RWPE1 (cell line): ENCODE measurements around the gene SHISA6.

Experiments used
- CTCF ChIA-PET: fragments of 350-600 bp; sonication (Branson Sonifier 250); formaldehyde crosslinking; extraction: SDS; loops from one replicate; lab custom pipeline; 2021; lab: Yijun Ruan, JAX
- POLR2A ChIA-PET: fragments of 400-600 bp; formaldehyde crosslinking; extraction: SDS; loops from one replicate; lab custom pipeline; 2020; ENCODE audit warnings: antibody characterized with exemption; ENCODE audit not compliant: low non-redundant PET; lab: Yijun Ruan, JAX
- DNase-seq: peaks from one replicate; pipeline ENCODE4 v3.0.0; 2012; ENCODE audit warnings: low spot score
- H3K27ac ChIP-seq: fragments of 450-650 bp; 2 replicates; pipeline ENCODE4 v1.5.1; 2017
- TF ChIP-seq, protein P1 (sequence below): fragments of 450-650 bp; conservative IDR thresholded peaks from 2 replicates; pipeline ENCODE4 v1.5.1; 2017; ENCODE audit warnings: low read depth, mild to moderate bottlenecking

Gene SHISA6

DNA sequence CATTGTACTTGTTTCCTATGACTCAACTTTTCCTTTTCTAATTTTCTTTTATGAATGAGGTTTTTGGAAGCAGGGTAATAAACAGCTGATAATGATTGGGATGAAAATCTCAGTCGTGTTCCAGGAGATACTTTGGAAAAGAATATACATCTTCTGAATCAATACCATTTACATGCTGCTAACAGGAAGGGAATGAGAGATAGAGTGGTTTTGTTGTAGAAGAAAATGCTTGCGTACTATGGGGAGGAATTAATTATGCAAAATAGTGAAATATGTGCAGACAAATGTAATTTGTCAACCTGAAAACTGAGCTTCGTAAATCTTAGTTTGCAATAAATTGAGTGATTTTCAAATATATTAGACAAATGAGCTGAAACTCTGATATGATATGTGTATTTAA lies 24.0 kb upstream of the SHISA6 start:
- ChIA-PET POLR2A (no interaction called here), CTCF (no interaction called here)
- no peak overlapping the region for H3K27ac ChIP-seq
- DNase-seq, result no peak
- TF ChIP-seq, protein P1, sequence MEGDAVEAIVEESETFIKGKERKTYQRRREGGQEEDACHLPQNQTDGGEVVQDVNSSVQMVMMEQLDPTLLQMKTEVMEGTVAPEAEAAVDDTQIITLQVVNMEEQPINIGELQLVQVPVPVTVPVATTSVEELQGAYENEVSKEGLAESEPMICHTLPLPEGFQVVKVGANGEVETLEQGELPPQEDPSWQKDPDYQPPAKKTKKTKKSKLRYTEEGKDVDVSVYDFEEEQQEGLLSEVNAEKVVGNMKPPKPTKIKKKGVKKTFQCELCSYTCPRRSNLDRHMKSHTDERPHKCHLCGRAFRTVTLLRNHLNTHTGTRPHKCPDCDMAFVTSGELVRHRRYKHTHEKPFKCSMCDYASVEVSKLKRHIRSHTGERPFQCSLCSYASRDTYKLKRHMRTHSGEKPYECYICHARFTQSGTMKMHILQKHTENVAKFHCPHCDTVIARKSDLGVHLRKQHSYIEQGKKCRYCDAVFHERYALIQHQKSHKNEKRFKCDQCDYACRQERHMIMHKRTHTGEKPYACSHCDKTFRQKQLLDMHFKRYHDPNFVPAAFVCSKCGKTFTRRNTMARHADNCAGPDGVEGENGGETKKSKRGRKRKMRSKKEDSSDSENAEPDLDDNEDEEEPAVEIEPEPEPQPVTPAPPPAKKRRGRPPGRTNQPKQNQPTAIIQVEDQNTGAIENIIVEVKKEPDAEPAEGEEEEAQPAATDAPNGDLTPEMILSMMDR, result no peak

- DNase-seq, result no peak
- TF ChIP-seq, protein P1, result no peak
- ChIA-PET POLR2A (no interaction called here), CTCF (no interaction called here)
- no peak overlapping the region for H3K27ac ChIP-seq
Observed at GRCh38 chr17:11221196-11221595, 19.8 kb upstream of the SHISA6 start.

DNA sequence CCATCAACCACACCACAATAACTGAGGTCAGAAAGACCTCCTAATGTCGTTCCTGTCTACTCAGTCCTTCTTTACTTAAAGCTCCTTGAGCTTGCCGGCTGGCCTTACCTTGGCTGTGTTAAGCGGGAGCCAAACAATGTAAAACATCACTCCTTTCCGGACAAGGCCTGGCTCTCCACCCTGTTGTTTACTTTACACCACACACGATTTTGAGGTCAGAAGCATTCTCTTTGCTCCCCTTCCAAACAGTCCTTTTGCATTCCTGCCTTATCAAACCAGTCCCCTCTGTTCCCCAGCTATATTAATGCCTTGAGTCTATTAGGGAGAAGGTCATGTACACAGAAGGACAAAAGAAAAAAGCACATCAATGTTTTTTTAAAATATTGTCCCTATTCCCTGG lies 19.3 kb upstream of the SHISA6 start:
- POLR2A ChIA-PET, result no interaction called here
- CTCF ChIA-PET, result no interaction called here
- no peak for DNase-seq
- TF ChIP-seq, protein P1, result no peak
- H3K27ac ChIP-seq, result no peak overlapping the region

GRCh38 chr17:11238705-11239104 lies 2.3 kb upstream of the SHISA6 start:
- CTCF ChIA-PET, result no interaction called here
- H3K27ac ChIP-seq, result no peak overlapping the region
- POLR2A ChIA-PET, result no interaction called here

GRCh38 chr17:11239379-11239970 lies 1.5 kb upstream of the SHISA6 start:
- ChIA-PET POLR2A (no interaction called here), CTCF (no interaction called here)
- H3K27ac ChIP-seq, result no peak overlapping the region
- TF ChIP-seq, protein P1, result no peak
- no peak for DNase-seq

More at GRCh38 chr17:11238705-11239104, 2.3 kb upstream of the SHISA6 start:
- no peak for DNase-seq
- TF ChIP-seq, protein P1, result no peak

DNA sequence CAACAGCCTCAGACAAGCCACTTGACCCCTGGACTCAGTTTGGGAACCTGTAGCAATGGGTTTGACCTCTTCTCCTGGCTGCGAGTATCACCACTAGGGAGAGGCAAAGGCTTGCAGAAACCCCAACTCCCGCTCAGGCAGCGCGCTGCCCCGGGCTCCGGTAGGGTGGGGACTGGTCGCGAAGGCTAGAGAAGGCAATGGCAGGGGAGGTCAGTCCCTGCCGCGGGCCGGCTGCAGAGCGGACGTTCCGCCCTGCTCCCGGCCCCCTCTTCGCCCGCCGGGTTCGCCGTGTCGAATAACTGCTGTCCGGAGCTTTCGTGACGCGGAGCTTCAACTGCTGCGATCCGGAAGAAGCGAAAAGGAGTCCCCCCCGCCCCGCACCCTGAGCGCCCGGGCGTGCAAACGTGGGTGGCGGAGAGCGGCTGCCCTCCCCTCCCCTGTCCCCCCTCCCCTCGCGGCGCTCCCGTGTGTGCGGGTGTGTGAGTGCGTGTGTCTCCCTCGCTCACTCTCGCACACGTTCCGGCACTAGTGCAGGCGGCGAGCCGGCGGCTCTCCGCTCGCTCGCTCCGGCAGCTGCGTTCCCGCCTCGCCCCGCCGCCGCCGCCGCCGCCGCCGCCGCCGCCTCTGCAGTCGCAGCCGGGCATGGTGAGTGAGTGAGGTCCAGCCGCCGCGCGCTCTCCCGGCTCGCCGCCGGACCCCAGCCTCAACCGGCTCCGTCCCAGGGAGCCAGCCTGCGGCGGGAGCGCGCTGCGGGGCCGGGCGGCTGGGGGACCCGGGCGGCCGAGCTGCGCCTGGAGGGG lies 772 bp upstream of the SHISA6 start:
- TF ChIP-seq, protein P1, result no peak
- no peak overlapping the region for H3K27ac ChIP-seq
- CTCF ChIA-PET, result no interaction called here
- POLR2A ChIA-PET, result no interaction called here
- no peak for DNase-seq
